Karpas-422 (cell line): ENCODE measurements around the gene APOB. TPM values are rescaled to one million over a fixed set of nuclear protein-coding genes. Genes with fewer than 3 reads are reported as not detected.
"Not testable (repeated sequence)": the region's sequence is repeated elsewhere in the genome, so short reads cannot be mapped to it uniquely, and the experiment has no call there.

Source experiments
- DNase-seq: peaks from one replicate; pipeline ENCODE4 v3.0.0-alpha.2; 2015
- H2AFZ ChIP-seq: fragments of 200-600 bp; sonication (generic); 2 replicates; pipeline ENCODE4 v1.6.1; 2014; ENCODE audit warnings: antibody characterized with exemption, low read length, mixed read lengths
- H3K27ac ChIP-seq: fragments of 200-600 bp; sonication (generic); 2 replicates; pipeline ENCODE4 v1.5.1; 2014; ENCODE audit warnings: mild to moderate bottlenecking, low read length, moderate library complexity
- H3K27me3 ChIP-seq: fragments of 200-600 bp; sonication (generic); 2 replicates; pipeline ENCODE4 v1.6.1; 2014; ENCODE audit warnings: low read length, mixed read lengths
- H3K36me3 ChIP-seq: fragments of 200-600 bp; sonication (generic); 2 replicates; pipeline ENCODE4 v1.6.1; 2014; ENCODE audit warnings: low read length, mixed read lengths; ENCODE audit not compliant: insufficient read depth
- H3K4me1 ChIP-seq: fragments of 200-600 bp; sonication (generic); 2 replicates; pipeline ENCODE4 v1.6.1; 2014; ENCODE audit warnings: mild to moderate bottlenecking, low read length, mixed read lengths
- H3K4me2 ChIP-seq: fragments of 200-600 bp; sonication (generic); 2 replicates; pipeline ENCODE4 v1.6.1; 2014; ENCODE audit warnings: low read length, low read depth, mild to moderate bottlenecking; ENCODE audit not compliant: poor library complexity, severe bottlenecking
- H3K4me3 ChIP-seq: fragments of 200-600 bp; sonication (generic); 2 replicates; pipeline ENCODE4 v1.5.1; 2014; ENCODE audit warnings: mild to moderate bottlenecking, antibody characterized with exemption, low read length, mixed read lengths
- H3K79me2 ChIP-seq: fragments of 200-600 bp; sonication (generic); 2 replicates; pipeline ENCODE4 v1.6.1; 2014; ENCODE audit warnings: mild to moderate bottlenecking, low read length, mixed read lengths
- H3K9ac ChIP-seq: fragments of 200-600 bp; sonication (generic); 2 replicates; pipeline ENCODE4 v1.6.0; 2014; ENCODE audit warnings: low read length
- H3K9me2 ChIP-seq: fragments of 200-600 bp; sonication (generic), shearing (Covaris generic); replicated peaks from 2 replicates; pipeline ENCODE4 v1.6.0; 2014; ENCODE audit warnings: mild to moderate bottlenecking, low read length, moderate library complexity; ENCODE audit not compliant: insufficient read depth
- H3K9me3 ChIP-seq: fragments of 300-700, 200-600 bp; sonication (generic); 2 replicates; pipeline ENCODE4 v1.6.1; 2014; ENCODE audit warnings: low read length, mixed read lengths
- H4K20me1 ChIP-seq: fragments of 200-600 bp; sonication (generic); 2 replicates; pipeline ENCODE4 v1.6.1; 2014; ENCODE audit warnings: mild to moderate bottlenecking, antibody characterized with exemption, low read length, low read depth; ENCODE audit not compliant: insufficient read depth
- total RNA-seq: library from RNA; depleted of rRNA; stranded (reverse); fragments of >200 nt; shearing (Covaris generic); gene quantifications from 2 replicates; pipeline ENCODE4 v1.2.3, GENCODE V29; 2014; ENCODE audit warnings: low replicate concordance

The APOB gene
- total RNA-seq, 1 experiment from 2014 or later = not detected

DNA sequence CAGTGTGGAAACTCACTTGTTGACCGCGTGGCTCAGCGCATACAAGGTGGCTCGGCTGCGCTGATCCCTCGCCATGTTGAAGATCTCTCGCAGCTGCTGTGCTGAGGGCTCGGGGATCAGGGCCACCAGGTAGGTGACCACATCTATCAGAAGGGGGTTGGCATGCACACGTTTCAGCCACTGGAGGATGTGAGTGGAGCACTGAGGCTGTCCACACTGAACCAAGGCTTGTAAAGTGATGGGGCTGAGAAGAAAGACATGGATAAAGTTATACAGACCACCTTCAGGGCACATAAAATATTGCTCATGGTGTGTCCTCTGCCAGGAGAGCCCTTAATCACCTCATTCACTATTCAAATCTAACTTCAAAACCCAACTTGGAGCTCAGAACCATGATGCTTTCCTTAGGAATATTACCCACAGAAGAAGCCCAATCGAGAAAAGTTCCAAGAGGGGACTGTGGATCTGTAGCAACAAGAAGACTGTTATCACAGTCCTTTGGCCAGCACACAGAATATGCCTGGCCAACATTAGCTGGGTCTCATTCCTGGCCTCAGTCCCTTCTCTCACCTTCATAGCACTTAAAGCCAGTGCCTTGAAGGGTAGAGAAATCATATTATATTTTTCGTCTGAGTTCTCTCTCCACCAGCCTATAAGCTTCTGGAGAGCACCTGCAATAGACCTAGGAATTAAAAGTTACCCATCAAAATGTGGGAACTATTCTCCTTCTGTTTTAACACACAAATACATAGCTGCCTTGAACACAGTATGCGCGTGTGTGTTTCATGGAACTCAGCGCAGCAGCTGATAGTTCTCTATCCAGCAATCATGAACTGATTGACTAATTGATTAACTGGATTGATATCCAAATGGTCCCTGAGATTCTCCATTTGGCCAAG, 11.3 kb downstream of the APOB start:
- no peaks in the 10 kb centered on the region for H3K36me3 ChIP-seq
- no peaks in the 10 kb centered on the region for H4K20me1 ChIP-seq
- no peaks in the 10 kb centered on the region for H3K9me3 ChIP-seq
- H3K4me1 ChIP-seq = no peaks in the 10 kb centered on the region
- H2AFZ ChIP-seq = no peak overlapping the region
- H3K9ac ChIP-seq = no peak overlapping the region
- no peaks in the 10 kb centered on the region for H3K27me3 ChIP-seq
- DNase-seq = no peak
- no peak overlapping the region for H3K4me2 ChIP-seq
- no peaks in the 10 kb centered on the region for H3K9me2 ChIP-seq
- no peaks in the 10 kb centered on the region for H3K79me2 ChIP-seq
- no peak overlapping the region for H3K27ac ChIP-seq
- no peak overlapping the region for H3K4me3 ChIP-seq

- Histone ChIP-seq H4K20me1 (no peaks in the 10 kb centered on the region), H3K9me2 (no peaks in the 10 kb centered on the region), H3K4me2 (no peak overlapping the region)
Measured at GRCh38 chr2:21030983-21031968, 12.6 kb downstream of the APOB start.

DNA sequence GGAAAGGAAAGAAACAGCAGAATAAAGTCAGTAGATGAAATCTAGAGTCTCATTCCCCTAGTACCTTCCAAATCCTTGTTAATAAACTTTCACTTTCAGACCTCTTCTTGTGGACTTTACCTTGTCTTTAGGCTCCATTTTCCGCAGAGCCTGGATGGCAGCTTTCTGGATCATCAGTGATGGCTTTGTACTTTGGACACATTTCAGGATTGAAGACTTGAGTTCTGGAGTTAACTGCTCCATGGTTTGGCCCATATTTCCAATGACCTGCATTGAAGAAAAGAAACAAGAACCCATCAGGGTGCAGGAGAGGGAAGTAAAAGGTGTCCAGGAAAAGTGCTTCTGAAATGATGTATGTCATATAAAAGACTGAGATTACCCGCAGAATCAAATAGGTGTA, 14.4 kb downstream of the APOB start:
- Histone ChIP-seq H4K20me1 (no peaks in the 10 kb centered on the region), H3K9ac (no peak overlapping the region), H3K9me2 (no peaks in the 10 kb centered on the region), H3K4me1 (no peaks in the 10 kb centered on the region), H2AFZ (no peak overlapping the region), H3K9me3 (no peaks in the 10 kb centered on the region), H3K36me3 (no peaks in the 10 kb centered on the region), H3K27me3 (no peaks in the 10 kb centered on the region), H3K4me3 (no peak overlapping the region), H3K79me2 (no peaks in the 10 kb centered on the region), H3K27ac (no peak overlapping the region), H3K4me2 (no peak overlapping the region)
- DNase-seq = no peak

More at GRCh38 chr2:21030983-21031968, 12.6 kb downstream of the APOB start:
- Histone ChIP-seq H3K4me1 (no peaks in the 10 kb centered on the region), H3K9me3 (no peaks in the 10 kb centered on the region), H3K27ac (no peak overlapping the region), H2AFZ (no peak overlapping the region), H3K9ac (no peak overlapping the region), H3K79me2 (no peaks in the 10 kb centered on the region), H3K4me3 (no peak overlapping the region), H3K36me3 (no peaks in the 10 kb centered on the region), H3K27me3 (no peaks in the 10 kb centered on the region)
- DNase-seq = no peak

DNA sequence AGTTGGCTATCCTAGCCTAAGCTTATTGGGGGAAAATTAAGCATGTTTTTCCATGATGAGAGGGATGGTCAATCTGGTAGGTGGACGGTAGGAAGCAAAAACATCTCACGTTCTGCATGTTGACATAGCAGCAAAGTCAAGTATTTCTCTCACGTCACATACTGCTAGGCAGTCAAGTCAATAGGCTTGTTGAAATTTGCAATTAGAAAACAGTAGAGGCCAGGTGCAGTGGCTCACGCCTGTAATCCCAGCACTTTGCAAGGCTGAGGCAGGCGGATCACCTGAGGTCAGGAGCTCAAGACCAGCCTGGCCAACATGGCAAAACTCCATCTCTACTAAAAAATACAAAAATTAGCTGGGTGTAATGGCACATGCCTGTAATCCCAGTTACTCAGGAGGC, 14.9 kb downstream of the APOB start:
- not testable (repeated sequence) for H3K4me3 ChIP-seq, H3K4me2 ChIP-seq, H3K9me3 ChIP-seq, H3K79me2 ChIP-seq, H3K27me3 ChIP-seq, H3K27ac ChIP-seq, DNase-seq, H4K20me1 ChIP-seq, H3K9ac ChIP-seq, H2AFZ ChIP-seq, H3K9me2 ChIP-seq, H3K36me3 ChIP-seq, H3K4me1 ChIP-seq

GRCh38 chr2:21028021-21028947, 15.6 kb downstream of the APOB start:
- Histone ChIP-seq H3K4me1 (no peaks in the 10 kb centered on the region), H2AFZ (no peak overlapping the region), H3K36me3 (no peaks in the 10 kb centered on the region), H3K27me3 (no peaks in the 10 kb centered on the region), H4K20me1 (no peaks in the 10 kb centered on the region), H3K9me3 (no peaks in the 10 kb centered on the region), H3K4me3 (no peak overlapping the region), H3K9me2 (no peaks in the 10 kb centered on the region), H3K27ac (no peak overlapping the region), H3K9ac (no peak overlapping the region), H3K4me2 (no peak overlapping the region), H3K79me2 (no peaks in the 10 kb centered on the region)
- no peak for DNase-seq

GRCh38 chr2:21026479-21027282, 17.2 kb downstream of the APOB start:
- no peaks in the 10 kb centered on the region for H3K27me3 ChIP-seq
- no peak for DNase-seq
- H3K9ac ChIP-seq = no peak overlapping the region
- no peaks in the 10 kb centered on the region for H3K79me2 ChIP-seq
- H3K4me3 ChIP-seq = no peak overlapping the region
- H2AFZ ChIP-seq = no peak overlapping the region
- H3K4me2 ChIP-seq = no peak overlapping the region
- no peaks in the 10 kb centered on the region for H4K20me1 ChIP-seq
- no peaks in the 10 kb centered on the region for H3K36me3 ChIP-seq
- H3K27ac ChIP-seq = no peak overlapping the region
- H3K4me1 ChIP-seq = no peaks in the 10 kb centered on the region
- H3K9me3 ChIP-seq = no peaks in the 10 kb centered on the region
- no peaks in the 10 kb centered on the region for H3K9me2 ChIP-seq

- Histone ChIP-seq H2AFZ (no peak overlapping the region), H3K9me3 (no peaks in the 10 kb centered on the region), H3K79me2 (no peaks in the 10 kb centered on the region), H3K9ac (no peak overlapping the region), H3K4me3 (no peak overlapping the region), H3K27ac (no peak overlapping the region), H3K9me2 (no peaks in the 10 kb centered on the region), H3K27me3 (no peaks in the 10 kb centered on the region), H3K36me3 (no peaks in the 10 kb centered on the region), H3K4me2 (no peak overlapping the region), H4K20me1 (no peaks in the 10 kb centered on the region), H3K4me1 (no peaks in the 10 kb centered on the region)
- no peak for DNase-seq
Measured at GRCh38 chr2:21025690-21026478, 18.0 kb downstream of the APOB start.
